NCI-H1436 treated with DMSO at 0.1 percent for 48 hours (cell line): ENCODE data around the gene DNAJC3.
A peak's percentile ranks its signal among the peaks of the same experiment; 100 is the strongest.
"Not testable (repeated sequence)": the region's sequence is repeated elsewhere in the genome, so short reads cannot be mapped to it uniquely, and the experiment has no call there.

Experiments
- DNase-seq: peaks from one replicate; lab custom pipeline; 2025; lab: John Stamatoyannopoulos, UW

Gene DNAJC3, protein sequence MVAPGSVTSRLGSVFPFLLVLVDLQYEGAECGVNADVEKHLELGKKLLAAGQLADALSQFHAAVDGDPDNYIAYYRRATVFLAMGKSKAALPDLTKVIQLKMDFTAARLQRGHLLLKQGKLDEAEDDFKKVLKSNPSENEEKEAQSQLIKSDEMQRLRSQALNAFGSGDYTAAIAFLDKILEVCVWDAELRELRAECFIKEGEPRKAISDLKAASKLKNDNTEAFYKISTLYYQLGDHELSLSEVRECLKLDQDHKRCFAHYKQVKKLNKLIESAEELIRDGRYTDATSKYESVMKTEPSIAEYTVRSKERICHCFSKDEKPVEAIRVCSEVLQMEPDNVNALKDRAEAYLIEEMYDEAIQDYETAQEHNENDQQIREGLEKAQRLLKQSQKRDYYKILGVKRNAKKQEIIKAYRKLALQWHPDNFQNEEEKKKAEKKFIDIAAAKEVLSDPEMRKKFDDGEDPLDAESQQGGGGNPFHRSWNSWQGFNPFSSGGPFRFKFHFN

DNA sequence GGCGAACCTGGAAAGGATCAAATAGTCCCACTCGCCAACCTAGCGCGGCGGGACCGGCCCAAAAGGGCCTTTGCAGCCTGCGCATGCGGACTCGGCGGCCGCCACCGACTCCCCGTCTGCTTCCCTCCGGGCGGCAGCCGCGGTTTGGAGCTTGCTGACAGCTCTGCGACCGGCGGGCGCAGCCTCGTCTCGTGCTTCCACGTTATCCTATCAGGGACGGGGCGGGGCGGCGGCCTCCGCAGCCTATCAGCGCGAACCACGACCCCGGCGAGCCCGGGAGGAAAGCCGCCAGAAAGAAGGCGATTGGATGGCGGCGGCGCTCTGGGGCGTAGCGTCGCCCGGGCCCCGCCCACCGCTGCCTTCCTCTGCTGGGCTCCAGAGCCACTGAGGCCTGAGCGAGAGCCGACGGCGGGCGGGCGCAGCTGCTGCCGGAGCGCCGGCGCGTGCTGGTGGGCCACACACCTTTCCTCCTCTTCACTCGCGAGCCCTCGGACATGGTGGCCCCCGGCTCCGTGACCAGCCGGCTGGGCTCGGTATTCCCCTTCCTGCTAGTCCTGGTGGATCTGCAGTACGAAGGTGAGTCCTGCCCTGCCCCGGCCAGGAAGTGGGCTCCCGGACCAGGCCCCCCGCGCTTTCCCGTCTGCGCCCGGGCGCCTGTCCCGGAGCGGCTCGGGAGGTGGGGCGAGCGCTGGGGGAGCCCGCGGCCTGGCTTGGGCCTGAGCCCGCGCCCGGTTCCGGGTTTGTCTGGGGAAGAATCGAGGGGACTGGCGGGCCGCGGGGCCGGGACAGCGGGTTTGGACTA is at the start of gene DNAJC3:
DNAJC3 (plus strand) TSS at position 378 of the 802 bp plus-strand sequence; CDS start at position 495, 117 bp downstream.
- DNase-seq, result peak; percentile 83

DNA sequence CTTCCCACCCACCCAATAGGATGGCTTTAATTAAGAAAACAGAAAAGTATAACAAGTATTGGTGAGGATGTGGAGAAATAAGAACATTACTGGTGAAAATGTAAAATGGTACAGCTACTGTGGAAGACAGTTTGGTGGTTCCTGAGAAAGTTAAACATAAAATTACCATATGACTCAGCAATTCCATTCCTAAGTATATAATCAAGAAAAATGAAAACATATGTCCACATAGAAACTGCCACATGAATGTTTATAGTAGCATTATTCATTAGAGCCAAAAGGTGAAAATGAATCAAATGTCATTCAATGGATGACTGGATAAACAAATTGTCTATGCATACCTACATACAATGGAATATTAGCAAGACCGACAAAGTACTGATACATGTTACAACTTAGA is 49.3 kb upstream of the DNAJC3 start:
- DNase-seq, result no peak

DNA sequence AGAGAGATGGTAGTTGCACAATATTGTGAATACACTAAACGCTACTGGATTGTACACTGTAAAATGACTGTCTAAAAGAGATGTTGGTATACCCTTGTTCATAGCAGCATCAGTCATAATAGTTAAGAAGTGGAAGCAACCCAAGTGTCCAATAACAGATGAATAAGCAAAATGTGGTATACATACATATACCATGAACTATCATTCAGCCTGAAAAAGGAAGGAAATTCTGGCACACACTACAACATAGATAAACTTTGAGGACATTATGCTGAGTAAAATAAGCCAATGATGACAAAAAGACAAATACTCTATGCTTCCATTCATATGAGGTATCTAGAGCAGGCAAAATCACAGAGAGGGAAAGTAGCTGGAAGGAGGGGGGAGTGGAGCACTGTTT is 48.5 kb upstream of the DNAJC3 start:
- DNase-seq, result no peak

DNA sequence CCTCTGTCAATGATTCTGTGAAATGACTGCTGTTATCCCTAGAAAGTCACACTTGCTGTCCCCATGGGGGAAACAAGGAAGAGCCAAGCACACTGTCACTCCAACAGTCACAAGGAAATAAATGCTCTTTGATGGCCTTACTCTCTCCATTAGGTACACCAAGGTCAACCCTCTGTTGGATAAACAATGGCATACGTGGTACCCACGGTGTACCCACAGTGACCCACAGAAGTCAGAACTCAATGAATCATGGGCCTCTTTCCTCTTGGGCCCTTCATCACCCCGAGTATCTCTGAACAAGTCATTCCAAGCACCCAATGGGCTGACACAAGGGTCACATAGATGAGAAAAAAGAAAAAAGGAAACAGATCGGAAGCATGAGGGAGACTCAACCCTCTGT is 47.9 kb upstream of the DNAJC3 start:
- no peak for DNase-seq

DNA sequence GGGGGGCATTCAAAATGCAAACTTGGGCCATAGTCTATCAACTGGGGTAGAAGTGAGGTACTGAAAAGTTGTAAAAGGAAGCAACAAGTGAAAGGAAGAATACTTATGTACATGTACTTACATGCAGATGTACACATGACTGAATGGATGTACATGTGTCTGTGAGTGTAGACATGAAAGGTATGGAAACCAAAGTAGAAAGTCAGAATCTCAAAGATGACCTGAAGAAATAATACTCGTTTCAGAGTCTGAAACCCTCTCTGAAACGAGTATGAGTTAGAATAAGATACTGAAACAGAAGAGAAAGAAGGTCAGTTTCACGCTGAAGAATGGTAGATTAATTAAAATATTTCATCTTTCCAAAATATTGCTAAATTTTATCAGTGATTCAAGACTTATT is 46.3 kb upstream of the DNAJC3 start:
- DNase-seq, result no peak

DNA sequence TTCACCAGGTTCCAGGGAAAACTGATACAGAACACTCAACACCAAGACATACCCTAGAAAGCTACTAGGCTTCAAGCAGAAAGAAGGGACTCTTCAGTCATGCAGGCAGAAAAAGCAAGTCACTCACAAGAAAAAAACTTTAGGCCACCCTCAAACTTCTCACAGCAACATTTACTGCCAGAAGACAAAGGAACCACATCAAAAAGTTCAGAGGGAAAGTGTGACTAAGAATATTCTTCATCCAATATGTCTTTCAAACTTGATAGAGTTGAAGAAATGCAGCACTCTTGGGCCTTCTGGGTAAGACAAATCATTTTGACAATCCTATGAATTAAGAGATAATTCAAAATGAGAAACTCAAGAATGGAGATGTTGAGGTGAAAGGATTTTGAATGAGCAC is 40.1 kb upstream of the DNAJC3 start:
- no peak for DNase-seq

DNA sequence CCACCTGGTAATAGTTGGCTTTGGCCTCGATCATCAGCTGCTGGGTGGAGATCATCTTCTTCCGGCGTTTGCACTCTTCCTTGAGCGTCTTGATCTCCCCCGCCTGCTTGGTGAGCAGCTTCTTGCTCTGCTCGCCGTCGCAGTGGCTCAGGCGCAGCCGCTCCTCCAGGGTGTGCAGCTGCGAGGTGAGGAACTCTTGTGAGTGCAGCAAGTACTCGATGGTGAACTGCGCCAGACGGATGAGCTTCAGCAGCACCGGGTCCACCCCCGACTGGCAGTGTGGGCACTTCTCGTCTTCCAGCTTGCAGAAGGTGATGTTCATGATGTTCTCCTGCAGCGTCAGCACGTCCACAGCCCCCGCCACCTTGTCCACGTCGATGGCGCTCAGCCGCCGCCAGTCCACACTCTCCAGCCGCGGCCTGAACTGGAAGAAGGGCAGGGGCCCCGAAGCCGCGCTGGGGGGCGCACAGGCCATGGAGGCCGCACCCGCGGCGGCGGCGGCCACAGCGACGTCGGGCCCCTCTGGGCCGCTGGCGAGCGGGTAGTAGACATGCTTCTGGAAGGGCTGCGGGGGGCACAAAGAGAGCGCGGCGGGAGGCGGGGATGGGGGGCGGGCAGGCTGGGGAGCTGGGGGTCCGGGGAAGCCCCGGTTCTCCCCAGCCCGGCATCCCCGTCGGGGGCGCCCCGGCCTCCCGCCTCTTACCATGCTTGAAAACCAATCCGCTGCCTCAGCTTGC is 35.5 kb upstream of the DNAJC3 start:
- no peak for DNase-seq

DNA sequence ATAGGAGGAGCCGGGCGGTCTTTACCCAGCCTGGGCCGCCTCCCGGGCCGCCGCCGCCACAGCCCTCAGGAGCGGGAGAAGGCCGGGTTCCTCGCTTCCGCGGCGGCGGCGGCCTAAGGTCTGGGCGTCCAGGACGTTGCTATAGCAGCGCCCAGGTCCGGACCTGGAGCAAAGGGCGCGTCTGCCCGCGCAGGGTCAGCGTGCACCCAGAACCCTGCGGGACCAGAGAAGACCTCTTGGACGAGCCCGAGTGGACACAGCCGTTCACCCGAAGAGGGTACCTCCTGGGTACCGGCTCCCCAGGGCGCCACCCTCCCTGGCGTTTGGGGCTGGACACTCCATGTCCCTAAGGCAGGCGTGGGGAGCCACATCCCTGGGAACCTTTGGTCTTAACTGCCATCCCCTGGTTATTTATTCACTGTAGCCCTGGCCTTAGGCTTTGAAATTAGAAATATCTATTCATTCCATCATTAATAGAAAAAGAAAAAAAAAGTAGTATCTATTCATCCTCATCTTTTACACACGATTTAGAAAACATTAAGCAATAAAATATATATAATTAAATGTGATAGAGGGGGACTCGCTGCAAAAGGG is 34.8 kb upstream of the DNAJC3 start:
- no peak for DNase-seq

DNA sequence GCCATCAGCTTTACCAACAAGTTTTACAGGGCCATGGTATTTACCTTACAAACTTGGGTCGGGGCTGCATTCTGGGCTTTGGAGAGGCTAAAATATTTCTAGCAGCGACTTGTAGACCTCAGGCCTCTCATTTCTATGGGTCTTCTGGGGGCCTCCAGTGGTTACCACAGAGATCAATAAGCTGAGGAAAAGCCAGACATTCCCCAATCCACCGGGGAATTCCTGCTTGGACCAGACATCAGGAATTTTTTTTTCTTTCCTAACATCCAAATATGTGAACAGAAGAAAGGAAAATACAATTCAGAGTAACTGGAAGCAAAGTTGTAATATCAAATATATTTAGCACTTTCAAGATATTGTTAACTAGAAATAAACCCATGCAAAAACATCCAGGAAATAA is 33.9 kb upstream of the DNAJC3 start:
- no peak for DNase-seq

DNA sequence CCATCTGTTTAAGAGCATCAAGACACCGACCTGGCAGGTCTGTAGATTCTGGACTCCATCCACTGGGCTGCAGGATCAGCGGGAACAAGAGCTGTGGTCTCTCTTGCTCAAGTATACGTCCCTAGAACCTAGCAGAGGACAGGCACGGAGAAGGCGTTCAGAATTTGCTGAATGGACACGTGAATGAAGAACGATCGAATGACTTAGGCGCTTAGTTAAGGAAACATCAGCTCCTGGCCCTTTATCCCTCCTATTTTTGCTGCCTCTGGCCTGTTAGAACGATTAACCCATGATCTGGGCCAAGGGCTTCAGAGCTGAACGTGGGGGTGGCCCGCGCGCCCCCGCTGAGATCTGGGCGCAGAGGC is 33.4 kb upstream of the DNAJC3 start:
- DNase-seq, result no peak

DNA sequence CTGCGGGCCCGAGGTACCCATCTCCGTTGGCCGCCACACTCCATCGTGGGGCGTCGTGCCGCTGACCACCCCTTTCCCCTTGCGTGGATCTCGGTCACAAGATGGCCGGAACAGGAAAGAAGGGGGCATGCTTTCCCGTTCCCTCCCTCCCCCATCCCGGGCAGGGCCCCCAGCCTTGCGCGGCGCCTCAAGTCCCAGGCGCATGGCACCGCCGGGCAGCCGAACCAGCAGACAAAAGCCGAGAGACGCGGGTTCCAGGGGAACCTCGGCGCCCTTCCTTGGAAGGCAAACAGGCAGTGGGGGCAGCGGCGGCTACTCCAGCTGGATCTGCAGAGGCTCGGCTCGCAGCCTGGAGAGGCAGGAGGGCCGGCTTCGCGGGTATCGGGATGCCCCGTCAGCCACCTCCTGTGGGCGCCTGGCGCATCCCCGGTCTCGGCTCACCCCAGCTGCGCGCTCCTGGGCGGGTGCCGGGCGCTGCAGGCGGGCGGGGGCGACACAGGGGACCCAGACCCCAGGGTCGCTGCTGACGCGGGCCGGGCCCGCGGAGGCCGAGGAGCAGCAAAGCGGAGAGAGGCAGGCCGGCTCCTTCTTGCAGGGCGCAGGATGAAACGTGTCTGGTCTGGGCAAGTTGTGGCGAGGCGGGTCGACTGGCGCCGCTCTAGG is 32.9 kb upstream of the DNAJC3 start:
- DNase-seq, result no peak

DNA sequence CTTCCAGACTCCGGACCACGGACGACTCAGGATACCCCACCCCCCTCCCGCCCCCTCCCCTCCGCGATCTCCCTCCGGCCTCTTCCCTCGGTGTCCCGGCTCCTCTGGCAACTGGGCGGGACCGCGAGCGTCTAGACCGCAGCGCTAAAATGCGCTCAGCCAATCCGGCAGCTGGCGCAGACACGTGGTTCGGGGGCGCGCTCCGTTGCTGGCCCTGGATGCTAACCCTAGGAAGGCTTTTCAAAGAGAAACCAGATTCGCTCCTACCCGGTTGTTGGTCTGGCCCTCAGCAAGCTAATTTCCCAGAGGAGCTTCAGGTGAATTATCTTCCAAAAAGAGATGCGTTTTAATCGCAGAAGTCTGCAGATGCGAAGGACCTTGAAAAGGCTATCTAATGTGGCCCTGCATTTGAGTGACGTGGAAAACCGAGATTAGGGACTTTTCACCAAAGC is 32.3 kb upstream of the DNAJC3 start, which contains the start of gene DZIP1:
DZIP1 (minus strand) TSS at position 106 of the 452 bp plus-strand sequence. CDS start 2,677 bp downstream, outside the sequence.
- no peak for DNase-seq

DNA sequence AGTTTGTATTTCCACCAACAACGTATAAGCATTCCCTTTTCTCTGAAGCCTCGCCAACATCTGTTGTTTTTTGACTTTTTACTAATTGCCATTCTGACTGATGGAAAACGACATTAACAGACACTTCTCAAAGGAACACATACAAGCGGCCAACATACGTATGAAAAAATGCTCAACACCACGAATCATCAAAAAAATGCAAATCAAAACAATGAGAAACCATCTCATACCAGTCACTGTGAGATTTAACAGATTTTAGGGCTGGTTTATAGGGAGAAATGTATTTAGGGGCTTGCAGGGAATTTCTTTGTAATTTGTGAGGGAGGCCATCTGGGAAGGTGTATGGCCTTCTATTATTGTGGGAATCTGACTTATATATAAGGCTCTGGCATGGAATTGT is 29.6 kb upstream of the DNAJC3 start:
- DNase-seq, result no peak

DNA sequence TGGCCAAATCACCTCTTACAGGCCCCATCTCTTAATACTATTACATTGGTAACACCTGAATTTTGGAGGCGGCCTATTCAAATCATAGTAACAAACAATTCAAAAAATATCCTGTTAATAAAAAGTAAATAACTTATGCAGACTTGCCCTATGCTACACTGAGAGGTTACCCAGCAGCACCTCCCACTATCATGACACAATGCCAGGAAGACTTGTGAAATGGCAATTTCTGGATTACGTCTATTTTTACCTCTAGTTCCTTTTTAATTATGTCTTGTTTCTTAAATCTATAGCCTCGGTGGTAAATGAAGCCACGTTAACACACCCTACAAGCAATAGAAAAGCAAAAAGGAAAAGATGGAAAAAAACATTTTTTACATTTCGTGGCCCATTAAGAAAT is 26.2 kb upstream of the DNAJC3 start:
- no peak for DNase-seq

DNA sequence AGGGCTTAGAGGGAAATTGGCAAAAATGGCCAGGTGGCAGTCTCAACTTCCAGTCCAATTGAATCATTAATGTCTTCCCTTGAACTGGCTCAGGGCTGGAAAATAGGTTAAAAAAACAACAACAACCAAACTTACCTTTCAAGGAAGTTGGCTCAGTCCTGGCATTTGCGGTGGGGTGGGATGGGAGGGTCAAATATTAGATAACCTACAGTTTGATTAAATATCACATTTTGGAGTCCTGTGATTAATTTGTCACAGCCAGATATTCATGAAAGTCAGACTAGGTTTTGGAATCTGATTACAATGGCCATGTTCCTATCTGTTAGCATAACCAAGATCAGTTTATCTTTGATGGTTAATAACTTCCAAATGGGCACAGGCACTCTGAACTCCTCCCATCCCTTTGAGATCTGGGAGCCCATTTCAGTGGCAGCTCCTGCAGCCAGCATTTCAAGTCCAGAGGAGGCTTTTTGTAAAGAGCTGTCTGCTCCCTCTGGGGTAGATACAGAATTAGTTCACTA is 24.6 kb upstream of the DNAJC3 start:
- DNase-seq, result no peak

DNA sequence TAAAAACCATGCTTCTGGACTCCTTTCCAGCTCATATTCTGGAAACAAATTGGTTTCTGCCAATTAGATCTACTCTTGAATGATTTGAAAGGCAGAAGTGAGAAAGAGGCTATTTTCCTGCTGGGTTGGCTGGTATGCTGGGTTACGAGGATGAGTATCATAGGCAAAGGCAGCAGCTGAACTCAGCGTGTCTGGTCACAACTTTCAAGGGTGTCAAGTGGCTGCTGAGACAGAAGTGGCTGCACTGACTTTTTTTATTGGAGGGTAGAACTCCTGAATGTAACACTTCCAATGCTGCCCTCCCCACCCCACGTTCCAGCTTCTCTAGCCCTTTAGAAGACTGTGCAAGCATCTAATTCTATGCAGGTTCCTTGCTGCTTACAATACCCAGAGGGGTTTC is 24.1 kb upstream of the DNAJC3 start:
- no peak for DNase-seq

DNA sequence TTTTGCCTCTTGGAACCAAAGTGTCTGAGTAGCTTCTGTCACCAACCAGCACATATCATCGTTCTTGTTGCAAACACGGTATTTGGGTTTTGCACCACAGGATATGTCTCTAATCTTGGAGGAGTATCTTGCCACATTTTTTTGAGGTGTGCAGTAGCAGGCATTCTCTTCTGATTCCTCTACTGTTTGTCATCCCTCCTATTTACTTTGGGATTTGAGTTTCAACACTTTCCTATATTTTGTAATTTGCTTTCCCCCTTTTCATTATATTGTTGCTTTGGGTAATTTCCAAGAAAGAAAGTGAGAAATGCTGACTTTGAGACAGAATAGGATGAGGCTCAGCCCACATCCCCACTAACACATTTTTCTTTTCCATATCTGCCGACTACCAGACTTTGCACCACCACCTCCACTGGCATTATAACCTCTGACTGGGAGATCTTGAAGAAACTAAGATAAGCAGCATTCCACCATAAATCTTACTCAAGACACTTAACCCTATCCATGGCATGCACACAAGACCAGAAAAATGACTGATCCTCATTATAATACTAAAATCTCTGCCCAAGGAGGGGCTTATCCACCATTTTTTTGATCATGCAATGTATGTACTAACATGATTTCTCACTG is 20.4 kb upstream of the DNAJC3 start:
- DNase-seq, result no peak

DNA sequence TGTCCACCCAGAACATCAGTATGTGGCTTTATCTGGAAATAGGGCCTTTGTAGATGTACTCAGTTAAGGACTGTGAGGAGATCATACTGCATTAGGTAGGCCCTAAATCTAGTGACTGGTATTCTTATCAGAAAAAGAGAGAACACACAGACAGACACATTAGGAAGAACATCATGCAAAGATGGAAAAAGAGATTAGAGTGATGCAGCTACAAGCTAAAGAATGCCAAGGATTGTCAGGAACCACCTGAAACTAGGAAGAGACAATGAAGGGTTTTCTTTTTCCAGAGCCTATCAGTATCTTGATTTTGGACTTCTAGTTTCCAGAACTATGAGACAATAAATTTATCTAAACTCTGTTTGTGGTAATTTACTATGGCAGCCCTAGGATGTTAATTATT is 17.4 kb upstream of the DNAJC3 start:
- no peak for DNase-seq

DNA sequence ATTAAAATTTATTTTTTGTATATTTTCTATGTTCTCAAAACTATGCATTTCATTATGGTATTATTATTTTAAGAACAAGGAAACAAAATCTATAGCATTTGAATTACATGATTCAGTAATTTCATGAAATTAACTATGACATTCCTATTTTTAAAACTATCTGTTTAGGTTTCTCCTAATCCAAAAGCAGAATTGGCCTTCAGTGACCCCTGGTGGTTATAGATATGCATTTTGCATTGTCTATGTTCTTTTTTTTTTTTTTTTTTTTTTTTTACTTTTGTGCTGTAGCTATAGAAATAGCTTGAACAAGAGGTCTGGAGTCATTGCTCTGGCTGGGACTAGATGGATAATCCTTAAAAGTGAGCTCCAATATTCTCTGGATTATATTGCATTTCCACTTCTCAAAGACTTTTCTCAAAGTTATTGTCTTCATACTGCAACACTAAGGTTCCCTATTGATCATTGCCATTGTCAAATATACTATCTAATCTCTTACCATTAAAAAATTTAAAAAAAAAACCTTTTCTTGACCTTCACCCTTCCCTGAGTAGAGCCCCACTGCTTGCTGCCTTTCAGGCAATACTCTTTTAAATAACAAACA is 15.9 kb upstream of the DNAJC3 start:
- DNase-seq, result no peak

DNA sequence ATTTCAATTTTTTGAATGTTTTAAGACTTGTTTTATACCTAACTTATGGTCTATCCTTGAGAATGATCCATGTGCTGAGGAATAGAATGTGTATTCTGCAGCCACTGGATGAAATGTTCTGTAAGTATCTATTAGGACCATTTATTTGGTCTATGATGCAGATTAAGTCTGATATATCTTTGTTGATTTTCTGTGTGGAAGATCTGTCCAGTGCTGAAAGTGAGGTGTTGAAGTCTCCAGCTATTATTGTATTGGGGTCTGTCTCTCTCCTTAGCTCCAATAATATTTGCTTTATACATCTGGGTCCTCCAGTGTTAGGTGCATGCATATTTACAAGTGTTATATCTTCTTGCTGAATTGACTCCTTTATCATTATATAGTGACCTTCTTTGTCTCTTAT is 9.7 kb upstream of the DNAJC3 start:
- not testable (repeated sequence) for DNase-seq
